ENCODE measurements around the gene GGN. TPM values are rescaled to one million over a fixed set of nuclear protein-coding genes. Genes with fewer than 3 reads are reported as not detected.

The GGN gene
- total and polyA plus RNA-seq, 9 of the 15 experiments (the other 6 are each of a cell fraction or from before 2014, with no cell fraction given), result 0.15 to 0.33 TPM; not detected in 7

- TF ChIP-seq ZNF609 (CRISPR knock-in tag; IDR thresholded peaks at IDR 0.05; ENCODE audit: borderline replicate concordance) (no peak), CREB1 (IDR thresholded peaks at IDR 0.05) (no peak), CREB1 (CRISPR knock-in tag; IDR thresholded peaks at IDR 0.05) (no peak; the same call in 1 of the 2 replicates), ZNF830 (CRISPR knock-in tag; IDR thresholded peaks at IDR 0.05) (no peak), POLR2G (IDR thresholded peaks at IDR 0.05; ENCODE audit: low read depth, low read length) (no peak)
Observed at GRCh38 chr19:38361633-38362075, 26.2 kb downstream of the GGN start (continued).

Measured in K562 (cell line).